Right renal pelvis (tissue), 4 donors: Measurements from ENCODE around the gene ZBTB5. TPM values are rescaled to one million over a fixed set of nuclear protein-coding genes. Genes with fewer than 3 reads are reported as not detected.
"Not testable (repeated sequence)": the region's sequence is repeated elsewhere in the genome, so short reads cannot be mapped to it uniquely, and the experiment has no call there.

Experiments
- DNase-seq, 4 donors: peaks; one replicate each; pipeline ENCODE4 v3.0.0-alpha.2; 2013; ENCODE audit warnings: low read depth in 4 of 4, low spot score in 3 of 4, missing footprints in 1 of 4
- polyA plus RNA-seq, 4 donors: library from polyadenylated mRNA; unstranded; fragments of 120-200 nt; gene quantifications; one replicate each; pipeline ENCODE4 v1.2.1, GENCODE V29; 2013; ENCODE audit not compliant: insufficient read length in 4 of 4

Gene ZBTB5
- polyA plus RNA-seq, 4 donors = 30.0 to 35.0 (median 33.6) TPM

GRCh38 chr9:37408933-37409710 lies 56.1 kb downstream of the ZBTB5 start:
- DNase-seq = no peak

- no peak for DNase-seq
Observed at GRCh38 chr9:37407468-37407867, 57.8 kb downstream of the ZBTB5 start.

- DNase-seq = no peak
Observed at GRCh38 chr9:37406603-37407401, 58.4 kb downstream of the ZBTB5 start.

- no peak for DNase-seq
Observed at GRCh38 chr9:37405764-37406380, 59.4 kb downstream of the ZBTB5 start.

GRCh38 chr9:37405350-37405749 lies 59.9 kb downstream of the ZBTB5 start:
- DNase-seq = no peak

GRCh38 chr9:37404590-37404989 lies 60.7 kb downstream of the ZBTB5 start:
- DNase-seq = no peak

- DNase-seq = no peak
Observed at GRCh38 chr9:37399336-37399735, 65.9 kb downstream of the ZBTB5 start.

GRCh38 chr9:37398464-37399025 lies 66.7 kb downstream of the ZBTB5 start:
- no peak for DNase-seq

- DNase-seq = not testable (repeated sequence)
Observed at GRCh38 chr9:37397948-37398347, 67.3 kb downstream of the ZBTB5 start.

GRCh38 chr9:37395663-37396062 lies 69.6 kb downstream of the ZBTB5 start:
- DNase-seq = no peak

- no peak for DNase-seq
Observed at GRCh38 chr9:37395229-37395628, 70.0 kb downstream of the ZBTB5 start.

- no peak for DNase-seq
Observed at GRCh38 chr9:37392272-37392671, 73.0 kb downstream of the ZBTB5 start.

GRCh38 chr9:37390759-37391158 lies 74.5 kb downstream of the ZBTB5 start:
- no peak for DNase-seq

Other genes starting within 250 kb of the ZBTB5 start
- gene GRHPR, start 42.8 kb downstream of the ZBTB5 start, polyA plus RNA-seq = 100 to 1,000 TPM; 122 to 161 (median 131) TPM
- 10 to 100 TPM; 23.1 to 25.4 (median 24.1) TPM for gene POLR1E, start 20.5 kb upstream of the ZBTB5 start, polyA plus RNA-seq
- 10 to 100 TPM; 13.3 to 14.8 (median 13.7) TPM for gene FBXO10, start 110.9 kb upstream of the ZBTB5 start, polyA plus RNA-seq
- gene TOMM5, start 127.1 kb upstream of the ZBTB5 start, polyA plus RNA-seq = 100 to 1,000 TPM; 125 to 138 (median 129) TPM
- 1 to 10 TPM in 1 of 4 donors, under 1 TPM in 3; 0.66 to 1.1 (median 0.87) TPM for gene FRMPD1, start 185.5 kb upstream of the ZBTB5 start, polyA plus RNA-seq